KOPT-K1 (cell line): ENCODE results near the gene KDELR1.

Source experiments
- H3K27ac ChIP-seq: fragments of 200-600 bp; sonication (generic); 2 replicates; pipeline ENCODE4 v1.5.1; 2016; ENCODE audit warnings: antibody characterized with exemption, mild to moderate bottlenecking, low read depth, low read length; ENCODE audit not compliant: poor library complexity, severe bottlenecking
- H3K36me3 ChIP-seq: fragments of 200-600 bp; sonication (generic); 2 replicates; pipeline ENCODE4 v1.5.1; 2017; ENCODE audit warnings: antibody characterized with exemption, mild to moderate bottlenecking, low read length, moderate library complexity; ENCODE audit not compliant: insufficient read depth
- H3K9me3 ChIP-seq: fragments of 200-600 bp; sonication (generic); 2 replicates; pipeline ENCODE4 v1.5.1; 2017; ENCODE audit warnings: antibody characterized with exemption, low read length, mild to moderate bottlenecking; ENCODE audit not compliant: insufficient read depth, poor library complexity, severe bottlenecking

The KDELR1 gene

DNA sequence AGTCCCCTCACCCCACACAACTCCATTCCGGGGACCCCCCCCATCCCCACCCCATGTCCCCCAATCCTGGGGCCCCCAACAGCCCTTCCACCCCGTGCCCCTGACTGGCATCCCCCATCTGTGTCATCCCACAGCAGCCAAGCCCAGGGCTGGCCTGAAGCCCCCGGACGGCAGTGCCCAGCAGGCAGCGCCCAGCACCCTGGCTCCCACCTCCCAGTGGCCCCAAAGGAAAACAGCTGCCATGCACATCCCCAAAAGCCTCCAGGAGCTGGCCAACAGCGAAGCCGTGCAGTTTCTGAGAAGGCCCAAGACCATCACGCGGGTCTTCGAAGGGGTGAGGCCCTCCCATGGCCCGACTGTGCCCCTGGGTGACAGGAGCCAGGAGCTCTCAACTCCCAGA is 25.7 kb downstream of the KDELR1 start:
- Histone ChIP-seq H3K27ac (no peak overlapping the region), H3K36me3 (no peaks in the 10 kb centered on the region), H3K9me3 (no peaks in the 10 kb centered on the region)

DNA sequence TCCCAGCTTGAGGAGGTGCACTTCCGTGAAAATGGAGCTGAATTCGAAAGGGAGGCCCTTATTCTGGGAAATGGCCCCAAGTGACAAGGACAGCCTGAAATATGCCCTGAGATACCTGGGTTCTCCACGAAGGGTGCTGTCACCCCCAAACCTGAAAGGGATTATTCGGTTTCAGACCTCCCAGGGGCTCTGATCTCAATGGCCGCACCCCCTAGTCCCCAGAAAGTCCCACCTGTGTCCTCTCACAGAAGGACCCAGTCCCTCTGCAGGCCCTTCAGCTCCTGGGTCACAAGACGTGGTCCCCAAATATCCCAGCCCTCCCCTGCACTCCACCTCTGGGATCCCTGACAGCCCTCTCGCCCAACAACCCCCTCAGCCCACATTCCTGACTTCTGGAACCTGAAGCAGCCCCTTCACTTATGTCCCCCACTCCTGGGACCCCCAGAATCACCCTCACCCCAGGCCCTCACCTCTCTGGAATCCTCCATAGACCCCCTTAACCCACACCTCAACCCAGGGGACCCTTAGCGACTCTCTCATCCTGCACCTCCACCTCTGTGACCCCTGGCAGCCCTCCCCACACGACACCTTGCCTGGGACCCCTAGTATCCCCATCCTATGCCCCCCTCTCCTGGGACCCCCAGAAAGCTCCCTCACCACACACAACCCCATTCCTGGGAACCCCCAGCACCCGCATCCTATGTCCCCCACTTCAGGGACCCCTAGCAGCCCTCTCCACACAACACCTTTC is 26.6 kb downstream of the KDELR1 start:
- no peaks in the 10 kb centered on the region for H3K36me3 ChIP-seq

DNA sequence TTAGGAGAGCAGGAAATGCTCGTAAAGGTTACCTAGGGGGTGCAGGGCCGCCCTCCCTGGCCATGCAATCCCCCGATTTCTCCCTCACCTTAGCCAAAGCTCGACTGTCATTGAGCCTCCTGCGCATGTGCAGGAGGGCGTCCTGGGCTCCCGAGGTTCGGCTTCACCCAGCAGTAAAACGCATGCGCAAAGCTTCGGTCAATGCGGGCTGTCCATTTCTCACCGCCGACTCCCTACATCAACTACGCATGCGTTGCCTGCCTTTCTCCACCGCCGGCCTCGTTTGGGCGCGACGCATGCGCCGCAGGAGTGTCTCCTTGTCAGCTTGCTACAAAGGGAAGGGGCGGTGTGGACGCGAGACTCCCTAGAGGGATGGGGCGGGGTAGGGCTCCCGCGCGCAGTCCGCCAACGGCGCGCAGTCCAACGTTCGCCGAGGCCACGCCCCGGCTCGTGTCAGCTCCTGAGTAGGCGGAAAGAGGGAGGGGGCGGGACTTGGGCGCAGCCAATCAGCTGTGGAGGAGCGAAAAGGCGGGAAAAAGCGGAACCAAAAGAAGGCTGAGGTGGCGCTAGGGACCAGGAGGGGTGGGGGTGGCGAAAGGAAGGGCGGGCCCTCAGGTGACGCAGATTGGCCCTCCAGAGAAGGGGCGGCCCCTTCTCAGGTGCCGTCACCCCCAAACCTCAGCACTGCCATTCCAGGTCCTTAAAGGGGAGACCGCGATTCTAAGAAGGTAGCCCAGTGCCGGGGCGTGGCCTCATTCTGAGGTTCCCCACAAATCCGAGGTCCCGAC is 27.3 kb downstream of the KDELR1 start, which contains the start of the genes SYNGR4 and TMEM143:
SYNGR4 (plus strand) TSS at position 558 of the 788 bp plus-strand sequence. CDS start 1,476 bp downstream, outside the sequence.
TMEM143 (minus strand) TSS at position 131 of the 788 bp plus-strand sequence; CDS start at position 111, 20 bp downstream.
- no peaks in the 10 kb centered on the region for H3K9me3 ChIP-seq
- H3K36me3 ChIP-seq, result no peaks in the 10 kb centered on the region
- H3K27ac ChIP-seq, result peak within 1 kb of the TSS; percentile 90

More for the DNA sequence above, 26.6 kb downstream of the KDELR1 start:
- Histone ChIP-seq H3K27ac (peak overlapping the region; percentile 90), H3K9me3 (no peaks in the 10 kb centered on the region)

DNA sequence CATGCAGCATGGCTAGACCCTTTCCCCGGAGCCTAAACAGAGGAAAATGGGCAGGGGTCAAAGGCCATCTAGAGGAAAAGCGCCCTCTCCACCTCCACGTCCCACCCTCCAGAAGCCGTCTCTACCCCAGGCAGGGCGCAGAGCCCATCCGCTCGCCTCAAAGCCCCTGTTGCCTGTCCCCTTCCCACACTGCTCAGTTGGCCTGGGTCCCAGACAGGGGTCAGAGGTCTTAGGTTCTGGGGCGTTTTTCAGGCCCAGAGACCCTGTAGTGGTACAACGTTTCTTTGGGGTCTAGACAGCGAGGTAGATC is 27.9 kb downstream of the KDELR1 start:
- Histone ChIP-seq H3K36me3 (no peaks in the 10 kb centered on the region), H3K9me3 (no peaks in the 10 kb centered on the region), H3K27ac (peak overlapping the region; percentile 90)

DNA sequence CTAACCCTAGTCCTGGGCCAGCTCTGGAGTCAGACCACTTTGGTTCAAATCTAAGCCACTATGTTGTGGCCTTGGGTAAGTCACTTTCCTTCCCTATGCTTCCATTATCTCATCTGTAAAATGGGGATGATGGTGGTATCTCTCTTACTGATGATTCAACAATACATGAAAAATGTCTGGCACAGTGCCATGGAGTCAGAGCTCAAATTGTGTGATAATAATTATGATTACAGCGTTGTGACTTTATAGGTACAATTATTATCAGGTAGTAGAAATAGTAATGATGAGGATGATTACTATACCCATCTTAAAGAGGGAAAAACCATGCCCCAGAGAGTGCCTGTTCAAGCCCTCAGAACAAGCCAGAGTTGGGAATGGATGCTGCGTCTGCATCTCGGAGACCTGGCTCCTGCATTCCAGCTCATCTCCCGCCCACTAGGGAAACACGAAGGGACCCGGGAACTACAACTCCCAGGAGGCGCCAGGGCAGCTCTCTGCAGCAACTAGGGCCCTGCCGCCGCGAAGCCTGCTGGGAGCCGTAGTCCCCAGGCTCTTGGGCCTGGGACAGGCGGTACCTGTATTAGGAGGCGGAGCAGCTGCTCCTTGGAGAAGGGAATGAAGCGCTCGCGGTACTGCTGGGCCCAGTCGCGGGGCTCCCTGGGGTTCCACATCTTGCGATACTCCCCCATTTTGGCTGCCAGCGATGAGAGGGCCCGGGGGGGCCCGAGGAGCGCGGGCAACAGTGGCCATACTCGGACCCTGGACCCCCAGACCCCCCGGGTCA is 28.4 kb downstream of the KDELR1 start:
- H3K9me3 ChIP-seq, result no peaks in the 10 kb centered on the region

DNA sequence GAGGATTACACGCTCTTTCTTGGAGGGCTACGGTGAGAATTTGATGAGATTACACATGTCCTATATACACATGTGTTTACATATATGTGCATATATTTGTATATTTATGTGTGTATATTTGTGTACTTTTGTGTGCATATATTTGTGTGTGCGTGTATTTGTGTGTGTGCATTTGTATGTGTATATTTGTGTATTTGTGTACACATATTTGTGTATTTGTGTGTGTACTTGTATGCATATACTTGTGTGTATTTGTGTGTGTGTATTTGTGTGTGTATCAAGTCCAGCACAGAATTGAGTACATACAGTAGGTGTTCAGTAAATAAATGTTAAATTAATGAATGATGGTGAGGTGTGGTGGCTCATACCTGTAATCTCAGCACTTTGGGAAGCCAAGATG is 29.4 kb downstream of the KDELR1 start:
- Histone ChIP-seq H3K27ac (no peak overlapping the region), H3K36me3 (no peaks in the 10 kb centered on the region), H3K9me3 (no peaks in the 10 kb centered on the region)

More for the DNA sequence above, 28.4 kb downstream of the KDELR1 start:
- no peaks in the 10 kb centered on the region for H3K36me3 ChIP-seq
- H3K27ac ChIP-seq, result peak overlapping the region; percentile 90

DNA sequence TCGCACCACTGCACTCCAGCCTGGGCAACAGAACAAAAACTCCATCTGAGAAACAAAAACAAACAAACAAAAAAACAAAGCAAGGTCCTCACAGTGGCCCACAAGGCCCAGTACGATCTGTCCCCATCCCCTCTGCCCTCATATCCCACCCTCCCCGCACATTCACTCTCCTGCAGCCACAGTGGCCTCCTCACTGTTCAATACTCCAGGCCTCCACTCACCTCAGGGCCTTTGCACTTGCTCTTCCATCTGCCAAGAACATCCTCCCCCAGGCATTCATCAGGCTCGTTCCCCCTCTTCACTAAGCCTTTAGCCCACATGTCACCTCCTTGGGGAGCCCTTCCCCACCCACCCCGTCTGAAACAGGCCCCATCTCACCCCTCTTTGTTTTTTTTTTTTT is 32.2 kb downstream of the KDELR1 start:
- Histone ChIP-seq H3K9me3 (no peaks in the 10 kb centered on the region), H3K36me3 (no peaks in the 10 kb centered on the region), H3K27ac (no peak overlapping the region)

DNA sequence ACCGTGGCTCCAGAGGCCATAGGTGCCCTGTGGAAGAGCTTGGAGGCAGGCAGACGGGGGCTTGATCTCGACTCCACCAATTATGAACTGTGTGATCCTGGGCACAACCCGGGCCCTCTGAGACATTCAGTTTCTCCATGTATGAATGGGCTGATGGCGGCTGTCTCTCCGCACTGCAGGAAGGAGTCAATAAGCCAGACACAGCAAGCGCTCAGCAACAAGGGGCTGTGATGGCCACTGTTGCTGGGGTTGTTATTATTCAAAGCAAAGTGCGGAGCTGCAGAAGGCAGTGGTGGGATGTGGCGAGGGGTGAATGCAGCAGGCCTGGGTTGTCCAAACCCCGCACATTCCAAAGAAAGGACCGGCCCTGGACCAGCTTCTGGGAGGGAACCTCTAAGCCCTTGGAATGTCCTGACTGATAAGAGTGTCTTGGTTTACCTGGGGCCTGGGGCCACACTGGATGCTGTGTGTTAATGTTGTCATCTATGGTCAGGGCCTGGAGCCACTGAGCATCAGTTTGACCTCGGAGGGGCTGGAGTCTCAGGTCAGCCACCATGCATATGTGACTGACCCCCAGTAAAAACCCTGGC is 35.9 kb downstream of the KDELR1 start:
- H3K27ac ChIP-seq, result no peak overlapping the region
- H3K36me3 ChIP-seq, result no peaks in the 10 kb centered on the region
- H3K9me3 ChIP-seq, result no peaks in the 10 kb centered on the region

DNA sequence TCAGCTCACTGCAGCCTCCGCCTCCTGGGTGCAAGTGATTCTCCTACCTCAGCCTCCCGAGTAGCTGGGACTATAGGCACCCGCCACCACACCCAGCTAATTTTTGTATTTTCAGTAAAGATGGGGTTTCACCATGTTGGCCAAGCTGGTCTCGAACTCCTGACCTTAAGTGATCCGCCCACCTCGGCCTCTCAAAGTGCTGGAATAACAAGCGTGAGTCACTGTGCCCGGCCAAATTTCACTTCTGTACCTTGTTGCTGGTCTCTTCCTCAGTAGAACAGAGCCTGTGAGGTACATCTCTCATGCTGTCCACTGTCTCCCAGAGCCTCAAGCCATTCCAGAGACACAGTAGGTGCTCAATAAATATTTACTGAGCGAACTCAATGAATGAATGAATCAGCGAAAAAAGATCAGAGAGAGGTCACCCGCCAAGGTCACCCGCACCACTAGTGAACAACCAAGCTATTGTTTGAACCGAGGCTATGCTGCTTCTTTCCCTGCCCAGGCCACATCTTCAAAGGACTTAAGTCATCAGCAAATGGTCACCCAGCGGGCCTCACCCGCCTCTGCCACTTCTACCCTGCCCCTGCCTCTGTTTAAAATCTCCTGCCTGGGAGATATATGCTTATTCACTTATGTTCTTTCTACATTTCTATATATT is 36.9 kb downstream of the KDELR1 start:
- Histone ChIP-seq H3K27ac (no peak overlapping the region), H3K9me3 (no peaks in the 10 kb centered on the region), H3K36me3 (no peaks in the 10 kb centered on the region)

DNA sequence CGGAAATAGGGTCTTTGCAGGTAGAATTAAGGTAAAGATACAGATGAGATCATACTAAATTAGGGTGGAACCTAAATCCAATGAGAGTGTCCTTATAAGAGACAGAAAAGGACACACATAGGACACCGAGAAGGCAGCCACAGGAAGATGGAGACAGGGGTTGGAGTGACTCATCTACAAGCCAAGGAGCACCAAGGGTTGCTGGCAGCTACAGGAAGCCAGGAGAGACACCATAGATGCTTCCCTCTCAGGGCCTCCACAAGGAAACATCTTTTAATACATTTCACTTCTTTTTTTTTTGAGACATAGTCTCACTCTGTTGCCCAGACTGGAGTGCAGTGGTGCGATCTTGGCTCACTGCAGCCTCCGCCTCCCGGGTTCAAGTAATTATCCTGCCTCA is 37.7 kb downstream of the KDELR1 start:
- Histone ChIP-seq H3K27ac (no peak overlapping the region), H3K36me3 (no peaks in the 10 kb centered on the region), H3K9me3 (no peaks in the 10 kb centered on the region)

DNA sequence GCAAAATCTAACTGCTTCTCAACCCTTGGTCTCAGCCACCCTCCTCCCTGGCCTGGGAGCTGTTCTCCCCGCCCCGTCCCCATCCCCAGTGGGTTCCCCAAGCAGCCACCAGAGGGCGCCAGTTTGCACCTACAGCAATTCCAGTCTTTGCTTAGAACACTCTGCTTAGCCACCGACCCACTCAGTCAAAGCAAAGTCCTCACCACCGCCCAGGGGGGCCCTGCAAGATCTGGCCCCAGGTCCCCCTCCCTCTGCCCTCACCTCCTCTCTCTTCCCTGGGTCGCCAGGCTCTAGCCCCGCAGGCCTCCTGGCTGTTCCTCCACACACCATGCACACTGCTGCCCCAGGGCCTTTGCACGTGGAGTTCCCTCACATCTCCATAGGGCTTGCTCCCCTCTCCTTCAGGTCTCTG is 40.0 kb downstream of the KDELR1 start:
- Histone ChIP-seq H3K36me3 (no peaks in the 10 kb centered on the region), H3K27ac (no peak overlapping the region), H3K9me3 (no peaks in the 10 kb centered on the region)

DNA sequence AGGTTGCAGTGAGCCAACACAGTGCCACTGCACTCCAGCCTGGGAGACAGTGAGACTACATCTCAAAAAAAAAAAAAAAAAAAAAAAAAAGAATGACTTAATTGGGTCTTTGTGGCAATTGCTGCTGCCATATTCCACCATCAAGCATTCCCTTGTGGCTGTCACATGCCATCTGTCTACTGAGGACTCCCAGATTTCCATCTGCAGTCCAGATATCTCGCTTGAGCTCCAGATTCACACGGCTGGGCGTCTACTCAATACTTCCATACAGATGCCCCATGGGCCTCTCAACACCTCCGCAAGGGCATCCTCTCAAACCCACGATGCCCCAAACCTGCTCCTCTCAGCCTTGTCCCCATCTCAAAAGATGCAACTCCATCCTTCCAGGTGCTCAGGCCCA is 40.5 kb downstream of the KDELR1 start:
- Histone ChIP-seq H3K9me3 (no peaks in the 10 kb centered on the region), H3K27ac (no peak overlapping the region), H3K36me3 (no peaks in the 10 kb centered on the region)

DNA sequence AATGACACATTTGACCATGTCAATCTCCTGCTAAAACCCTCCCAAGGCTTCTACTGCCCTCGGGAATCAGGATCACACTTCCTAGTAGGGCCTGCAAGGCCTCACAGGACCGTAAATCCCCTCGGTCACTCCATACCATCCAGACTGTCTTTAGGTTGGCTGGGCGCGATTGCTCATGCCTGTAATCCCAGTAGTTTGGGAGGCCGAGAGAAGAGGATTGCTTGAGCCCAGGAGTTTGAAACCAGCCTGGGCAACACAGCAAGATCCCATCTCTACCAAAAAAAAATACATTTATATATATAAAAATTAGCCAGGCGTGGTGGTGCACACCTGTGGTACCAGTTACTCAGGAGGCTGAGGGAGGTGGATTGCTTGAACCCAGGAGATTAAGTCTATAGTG is 42.6 kb downstream of the KDELR1 start:
- Histone ChIP-seq H3K36me3 (no peaks in the 10 kb centered on the region), H3K9me3 (no peaks in the 10 kb centered on the region), H3K27ac (no peak overlapping the region)

DNA sequence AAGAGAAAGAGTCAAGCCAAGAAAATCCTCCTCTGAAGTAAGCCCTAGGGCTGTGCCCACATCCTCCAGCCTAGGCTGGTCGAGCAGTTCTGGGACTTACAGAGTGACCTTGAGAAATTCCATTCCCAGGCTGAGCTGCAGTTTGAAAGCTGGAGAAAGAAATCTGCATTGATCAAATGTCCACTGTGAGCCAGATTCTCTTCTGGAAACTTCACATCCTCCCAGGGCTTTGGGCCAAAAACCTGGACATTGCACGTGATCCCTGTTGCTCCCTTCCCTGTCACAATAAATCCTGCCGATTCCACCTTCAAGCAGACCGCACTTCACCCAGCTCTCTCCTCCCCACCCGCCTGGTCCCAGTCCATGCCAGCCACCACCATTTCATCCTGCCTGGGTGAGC is 43.3 kb downstream of the KDELR1 start:
- Histone ChIP-seq H3K36me3 (no peaks in the 10 kb centered on the region), H3K9me3 (no peaks in the 10 kb centered on the region), H3K27ac (no peak overlapping the region)
